Upper lobe of right lung (tissue), 1 donor: ENCODE data around the gene PTPN4. TPM values are rescaled to one million over a fixed set of nuclear protein-coding genes. Genes with fewer than 3 reads are reported as not detected.
A peak's percentile ranks its signal among the peaks of the same experiment; 100 is the strongest.

Experiments
- ATAC-seq: fragments of 200-7000 bp; cut with Tn5 transposase; one replicate; pipeline ENCODE4 v1.9.1; 2020; ENCODE audit warnings: mild to moderate bottlenecking, moderate library complexity
- DNase-seq: peaks from one replicate; pipeline ENCODE4 v3.0.0-alpha.2; 2020
- H3K27ac ChIP-seq: fragments of 200-600 bp; one replicate; pipeline ENCODE4 v1.8.0; 2022
- H3K27me3 ChIP-seq: fragments of 200-600 bp; one replicate; pipeline ENCODE4 v1.8.0; 2022; ENCODE audit warnings: mild to moderate bottlenecking
- H3K36me3 ChIP-seq: fragments of 200-600 bp; one replicate; pipeline ENCODE4 v1.8.0; 2022
- H3K4me1 ChIP-seq: fragments of 200-600 bp; one replicate; pipeline ENCODE4 v1.8.0; 2022
- H3K4me3 ChIP-seq: fragments of 200-600 bp; one replicate; pipeline ENCODE4 v1.8.0; 2022; ENCODE audit warnings: mild to moderate bottlenecking
- H3K9me3 ChIP-seq: fragments of 200-600 bp; one replicate; pipeline ENCODE4 v1.8.0; 2022
- CTCF ChIP-seq: fragments of 200-600 bp; IDR thresholded peaks from one replicate; pipeline ENCODE4 v1.8.0; 2022; ENCODE audit warnings: antibody characterized with exemption
- intact Hi-C: fragments of 100-400 bp; cut with DNase I; formaldehyde crosslinking; loops from one replicate; pipeline ENCODE4 v1.11.0; 2022
- total RNA-seq: library from RNA; stranded (reverse); fragmentation: NEBNext Ultra II Directional; extraction: Animal tissue kit (Norgen Biotek cat#: 25700); gene quantifications from one replicate; pipeline ENCODE4 v1.2.1, GENCODE V29; 2021
- donor health status: DM: no; HTN: yes; CAD: no; lungs with severe emphysema.

PTPN4 gene
- total RNA-seq, 1 donor from 2014 or later = 45.4 TPM

- no peaks in the 10 kb centered on the region for H3K9me3 ChIP-seq
- H3K27ac ChIP-seq = no peak overlapping the region
- no peak for ATAC-seq
- H3K4me3 ChIP-seq = no peak overlapping the region
- no peak for TF ChIP-seq CTCF
- peaks cover 4% of the 10 kb centered on the region for H3K4me1 ChIP-seq
- no peak for DNase-seq
- intact Hi-C loops = no loop called here
- H3K27me3 ChIP-seq = no peaks in the 10 kb centered on the region
- H3K36me3 ChIP-seq = no peaks in the 10 kb centered on the region
These were observed 99.8 kb downstream of the PTPN4 start for GRCh38 chr2:119859528-119859927.

GRCh38 chr2:119860924-119861323 lies 101.2 kb downstream of the PTPN4 start:
- H3K4me1 ChIP-seq = peaks cover 4% of the 10 kb centered on the region
- no peak for TF ChIP-seq CTCF
- DNase-seq (no peak), ATAC-seq (peak; percentile 20)
- no peak overlapping the region for H3K4me3 ChIP-seq
- no peaks in the 10 kb centered on the region for H3K27me3 ChIP-seq
- H3K27ac ChIP-seq = no peak overlapping the region
- intact Hi-C loops = no loop called here
- H3K36me3 ChIP-seq = no peaks in the 10 kb centered on the region
- no peaks in the 10 kb centered on the region for H3K9me3 ChIP-seq

GRCh38 chr2:119862127-119862889 lies 102.6 kb downstream of the PTPN4 start:
- H3K4me3 ChIP-seq = no peak overlapping the region
- no peak for TF ChIP-seq CTCF
- H3K36me3 ChIP-seq = no peaks in the 10 kb centered on the region
- H3K4me1 ChIP-seq = peaks cover 4% of the 10 kb centered on the region
- H3K27me3 ChIP-seq = no peaks in the 10 kb centered on the region
- DNase-seq = no peak
- intact Hi-C loops = no loop called here
- no peak overlapping the region for H3K27ac ChIP-seq
- no peak for ATAC-seq
- H3K9me3 ChIP-seq = no peaks in the 10 kb centered on the region

- DNase-seq (no peak), ATAC-seq (peak; percentile 68)
- H3K36me3 ChIP-seq = no peaks in the 10 kb centered on the region
- peaks cover 4% of the 10 kb centered on the region for H3K4me1 ChIP-seq
- H3K27me3 ChIP-seq = no peaks in the 10 kb centered on the region
- TF ChIP-seq CTCF = no peak
- intact Hi-C loops = no loop called here
- no peak overlapping the region for H3K27ac ChIP-seq
- no peaks in the 10 kb centered on the region for H3K9me3 ChIP-seq
- H3K4me3 ChIP-seq = no peak overlapping the region
These were observed 104.6 kb downstream of the PTPN4 start for GRCh38 chr2:119864318-119864717.

GRCh38 chr2:119871725-119872124 lies 112.0 kb downstream of the PTPN4 start:
- Histone ChIP-seq H3K9me3 (no peaks in the 10 kb centered on the region), H3K4me1 (no peaks in the 10 kb centered on the region), H3K27ac (no peak overlapping the region), H3K36me3 (no peaks in the 10 kb centered on the region), H3K27me3 (no peaks in the 10 kb centered on the region), H3K4me3 (no peak overlapping the region)
- no peak for ATAC-seq
- TF ChIP-seq CTCF = no peak
- intact Hi-C loops = no loop called here
- no peak for DNase-seq
